Upper lobe of right lung (tissue), 1 donor: ENCODE results near the gene USF1. TPM values are rescaled to one million over a fixed set of nuclear protein-coding genes. Genes with fewer than 3 reads are reported as not detected.
A peak's percentile ranks its signal among the peaks of the same experiment; 100 is the strongest.

Source experiments
- ATAC-seq: fragments of 200-7000 bp; cut with Tn5 transposase; one replicate; pipeline ENCODE4 v1.9.1; 2020; ENCODE audit warnings: mild to moderate bottlenecking, moderate library complexity
- DNase-seq: peaks from one replicate; pipeline ENCODE4 v3.0.0-alpha.2; 2020
- H3K27ac ChIP-seq: fragments of 200-600 bp; one replicate; pipeline ENCODE4 v1.8.0; 2022
- H3K27me3 ChIP-seq: fragments of 200-600 bp; one replicate; pipeline ENCODE4 v1.8.0; 2022; ENCODE audit warnings: mild to moderate bottlenecking
- H3K36me3 ChIP-seq: fragments of 200-600 bp; one replicate; pipeline ENCODE4 v1.8.0; 2022
- H3K4me1 ChIP-seq: fragments of 200-600 bp; one replicate; pipeline ENCODE4 v1.8.0; 2022
- H3K4me3 ChIP-seq: fragments of 200-600 bp; one replicate; pipeline ENCODE4 v1.8.0; 2022; ENCODE audit warnings: mild to moderate bottlenecking
- H3K9me3 ChIP-seq: fragments of 200-600 bp; one replicate; pipeline ENCODE4 v1.8.0; 2022
- intact Hi-C: fragments of 100-400 bp; cut with DNase I; formaldehyde crosslinking; loops from one replicate; pipeline ENCODE4 v1.11.0; 2022
- total RNA-seq: library from RNA; stranded (reverse); fragmentation: NEBNext Ultra II Directional; extraction: Animal tissue kit (Norgen Biotek cat#: 25700); gene quantifications from one replicate; pipeline ENCODE4 v1.2.1, GENCODE V29; 2021
- TF ChIP-seq, protein P1 (sequence below): fragments of 200-600 bp; IDR thresholded peaks from one replicate; pipeline ENCODE4 v1.8.0; 2022; ENCODE audit warnings: antibody characterized with exemption
- donor health status: DM: no; HTN: yes; CAD: no; lungs with severe emphysema.

Gene USF1
- total RNA-seq, 1 donor from 2014 or later = 67.6 TPM

DNA sequence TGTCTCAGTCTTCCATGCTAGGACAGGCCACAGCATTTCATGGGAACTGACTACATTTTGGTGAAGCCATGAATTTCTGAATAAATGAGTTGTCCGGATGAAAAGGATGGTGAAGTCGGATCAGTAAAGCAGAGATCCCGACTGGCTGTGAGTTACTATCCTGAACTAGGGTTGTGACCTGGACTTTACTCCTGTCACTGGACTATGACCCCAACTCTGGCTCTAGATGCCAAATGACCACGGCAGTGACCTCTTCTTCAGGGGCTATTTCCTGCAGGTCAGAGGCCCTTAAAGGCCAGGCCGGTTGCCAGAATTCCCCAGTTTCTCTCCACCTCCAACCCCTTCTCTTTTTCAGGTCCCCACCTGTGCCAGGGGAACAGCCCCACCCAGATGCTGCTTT, 45.3 kb upstream of the USF1 start:
- Histone ChIP-seq H3K27me3 (no peaks in the 10 kb centered on the region), H3K9me3 (no peaks in the 10 kb centered on the region), H3K4me1 (no peaks in the 10 kb centered on the region), H3K36me3 (no peaks in the 10 kb centered on the region), H3K4me3 (no peak overlapping the region), H3K27ac (no peak overlapping the region)
- intact Hi-C loops = no loop called here
- no peak for ATAC-seq
- DNase-seq = no peak
- TF ChIP-seq, protein P1, sequence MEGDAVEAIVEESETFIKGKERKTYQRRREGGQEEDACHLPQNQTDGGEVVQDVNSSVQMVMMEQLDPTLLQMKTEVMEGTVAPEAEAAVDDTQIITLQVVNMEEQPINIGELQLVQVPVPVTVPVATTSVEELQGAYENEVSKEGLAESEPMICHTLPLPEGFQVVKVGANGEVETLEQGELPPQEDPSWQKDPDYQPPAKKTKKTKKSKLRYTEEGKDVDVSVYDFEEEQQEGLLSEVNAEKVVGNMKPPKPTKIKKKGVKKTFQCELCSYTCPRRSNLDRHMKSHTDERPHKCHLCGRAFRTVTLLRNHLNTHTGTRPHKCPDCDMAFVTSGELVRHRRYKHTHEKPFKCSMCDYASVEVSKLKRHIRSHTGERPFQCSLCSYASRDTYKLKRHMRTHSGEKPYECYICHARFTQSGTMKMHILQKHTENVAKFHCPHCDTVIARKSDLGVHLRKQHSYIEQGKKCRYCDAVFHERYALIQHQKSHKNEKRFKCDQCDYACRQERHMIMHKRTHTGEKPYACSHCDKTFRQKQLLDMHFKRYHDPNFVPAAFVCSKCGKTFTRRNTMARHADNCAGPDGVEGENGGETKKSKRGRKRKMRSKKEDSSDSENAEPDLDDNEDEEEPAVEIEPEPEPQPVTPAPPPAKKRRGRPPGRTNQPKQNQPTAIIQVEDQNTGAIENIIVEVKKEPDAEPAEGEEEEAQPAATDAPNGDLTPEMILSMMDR = no peak

DNA sequence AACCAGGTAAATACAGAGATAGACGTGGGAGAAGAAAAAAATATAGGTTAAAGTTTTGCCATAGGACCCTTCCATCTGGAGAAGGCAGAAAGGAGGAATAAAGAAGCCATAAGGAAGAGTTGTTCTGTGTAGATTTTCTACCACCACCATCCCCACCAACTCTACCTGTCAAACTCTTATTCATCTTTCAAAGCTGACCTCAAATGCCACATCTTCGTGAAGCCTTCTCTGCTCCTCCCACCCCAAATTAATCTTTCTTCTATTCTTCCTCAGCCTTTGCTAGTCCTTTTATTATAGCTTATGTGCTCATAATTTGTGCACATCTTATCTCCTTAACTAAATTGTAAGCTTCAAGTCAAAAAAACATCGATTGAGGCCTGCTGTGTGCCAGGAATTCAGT, 44.8 kb upstream of the USF1 start:
- intact Hi-C loops = no loop called here
- Histone ChIP-seq H3K4me1 (no peaks in the 10 kb centered on the region), H3K27ac (no peak overlapping the region), H3K27me3 (no peaks in the 10 kb centered on the region), H3K36me3 (no peaks in the 10 kb centered on the region), H3K4me3 (no peak overlapping the region), H3K9me3 (no peaks in the 10 kb centered on the region)
- ATAC-seq = no peak
- no peak for DNase-seq
- TF ChIP-seq, protein P1 = no peak

DNA sequence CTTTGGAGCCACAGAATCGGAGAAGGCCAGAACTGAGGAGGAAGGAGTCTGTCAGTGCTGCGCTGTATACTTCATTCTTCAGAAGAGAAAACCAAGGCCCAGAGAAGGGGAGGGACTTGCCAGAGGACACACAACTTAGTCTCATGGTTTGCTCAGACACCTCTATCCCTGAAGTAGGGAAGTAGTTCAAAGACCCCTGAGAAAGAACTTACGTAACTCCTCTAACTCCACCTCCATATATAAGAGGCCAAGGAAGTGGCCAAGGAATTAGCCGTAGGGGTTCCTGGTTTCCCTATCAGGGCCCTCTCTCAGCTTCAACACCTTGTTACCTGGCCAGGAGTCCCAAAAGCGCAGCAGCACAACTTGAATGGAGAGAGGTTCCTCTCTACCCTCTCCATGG, 44.2 kb upstream of the USF1 start:
- ATAC-seq = no peak

GRCh38 chr1:161089251-161089924, 43.6 kb upstream of the USF1 start, which contains the start of gene NECTIN4:
Gene NECTIN4, minus strand, starts transcription at chr1:161089558. Its CDS starts 262 bp downstream, at chr1:161089296.
- H3K27ac ChIP-seq = peak within 1 kb of the TSS; percentile 60
- peak; percentile 91 for ATAC-seq

More for the DNA sequence above, 44.2 kb upstream of the USF1 start:
- H3K36me3 ChIP-seq = no peaks in the 10 kb centered on the region
- no peaks in the 10 kb centered on the region for H3K27me3 ChIP-seq
- H3K9me3 ChIP-seq = no peaks in the 10 kb centered on the region
- no peaks in the 10 kb centered on the region for H3K4me1 ChIP-seq
- intact Hi-C loops = no loop called here
- TF ChIP-seq, protein P1 = no peak
- no peak overlapping the region for H3K4me3 ChIP-seq
- H3K27ac ChIP-seq = peak overlapping the region; percentile 60
- DNase-seq = no peak

GRCh38 chr1:161088587-161089110, 42.9 kb upstream of the USF1 start:
- Histone ChIP-seq H3K36me3 (no peaks in the 10 kb centered on the region), H3K4me1 (peaks cover 9% of the 10 kb centered on the region), H3K4me3 (peak overlapping the region; percentile 39), H3K27me3 (no peaks in the 10 kb centered on the region), H3K9me3 (no peaks in the 10 kb centered on the region), H3K27ac (peak overlapping the region; percentile 60)
- intact Hi-C loops = no loop called here
- ATAC-seq (peak; percentile 49), DNase-seq (no peak)
- TF ChIP-seq, protein P1 = no peak

More at GRCh38 chr1:161089251-161089924, 43.6 kb upstream of the USF1 start, which contains the start of gene NECTIN4:
- peak; percentile 87 for DNase-seq
- no peaks in the 10 kb centered on the region for H3K36me3 ChIP-seq
- H3K27me3 ChIP-seq = no peaks in the 10 kb centered on the region
- TF ChIP-seq, protein P1 = no peak
- no peaks in the 10 kb centered on the region for H3K9me3 ChIP-seq
- H3K4me3 ChIP-seq = peak within 1 kb of the TSS; percentile 39
- peaks cover 2% of the 10 kb centered on the region for H3K4me1 ChIP-seq
- intact Hi-C loops = no loop called here
